ENCODE measurements around the gene NR1D1.
A peak's percentile ranks its signal among the peaks of the same experiment; 100 is the strongest.

Gene NR1D1

GRCh38 chr17:40071313-40072039 lies 28.9 kb downstream of the NR1D1 start:
- peak overlapping the region; percentile 28 to 52 for H3K4me3 ChIP-seq (ENCODE audit: low read depth in 1 of 2, low read length in 2 of 2)
- H3K4me1 ChIP-seq (ENCODE audit: insufficient read depth, low read length) = peaks cover 98% of the 10 kb centered on the region

GRCh38 chr17:40070709-40071312 lies 29.6 kb downstream of the NR1D1 start:
- Histone ChIP-seq H3K4me3 (ENCODE audit: low read depth in 1 of 2, low read length in 2 of 2) (peak overlapping the region; percentile 1 to 52), H3K36me3 (ENCODE audit: insufficient read depth, low read length) (peaks cover 9% of the 10 kb centered on the region), H3K27me3 (ENCODE audit: control insufficient read depth in 1 of 2, insufficient read depth in 2 of 2, low read length in 2 of 2) (no peaks in the 10 kb centered on the region), H3K27ac (ENCODE audit: low read depth, low read length) (peak overlapping the region; percentile 96), H3K9me3 (ENCODE audit: low read length) (no peaks in the 10 kb centered on the region), H3K4me1 (ENCODE audit: insufficient read depth, low read length) (peaks cover 96% of the 10 kb centered on the region), H3K9ac (ENCODE audit: low read length) (peak overlapping the region; percentile 28)

More at GRCh38 chr17:40071313-40072039, 28.9 kb downstream of the NR1D1 start:
- Histone ChIP-seq H3K9ac (ENCODE audit: low read length) (peak overlapping the region; percentile 28), H3K9me3 (ENCODE audit: low read length) (no peaks in the 10 kb centered on the region), H3K27ac (ENCODE audit: low read depth, low read length) (peak overlapping the region; percentile 96), H3K27me3 (ENCODE audit: control insufficient read depth in 1 of 2, insufficient read depth in 2 of 2, low read length in 2 of 2) (no peaks in the 10 kb centered on the region), H3K36me3 (ENCODE audit: insufficient read depth, low read length) (peaks cover 16% of the 10 kb centered on the region)

- H3K27ac ChIP-seq (ENCODE audit: low read depth, low read length) = peak overlapping the region; percentile 96
- peak overlapping the region; percentile 17 to 52 for H3K4me3 ChIP-seq (ENCODE audit: low read depth in 1 of 2, low read length in 2 of 2)
- H3K36me3 ChIP-seq (ENCODE audit: insufficient read depth, low read length) = peaks cover 8% of the 10 kb centered on the region
- H3K9ac ChIP-seq (ENCODE audit: low read length) = peak overlapping the region; percentile 28
- no peaks in the 10 kb centered on the region for H3K9me3 ChIP-seq (ENCODE audit: low read length)
- H3K4me1 ChIP-seq (ENCODE audit: insufficient read depth, low read length) = peaks cover 96% of the 10 kb centered on the region
- H3K27me3 ChIP-seq (ENCODE audit: control insufficient read depth in 1 of 2, insufficient read depth in 2 of 2, low read length in 2 of 2) = no peaks in the 10 kb centered on the region
These were observed 30.4 kb downstream of the NR1D1 start for GRCh38 chr17:40069751-40070708.

GRCh38 chr17:40068917-40069750 lies 31.3 kb downstream of the NR1D1 start:
- Histone ChIP-seq H3K9ac (ENCODE audit: low read length) (peak overlapping the region; percentile 77), H3K4me3 (ENCODE audit: low read depth in 1 of 2, low read length in 2 of 2) (peak overlapping the region; percentile 17 to 52)

GRCh38 chr17:40068584-40068916 lies 31.8 kb downstream of the NR1D1 start:
- Histone ChIP-seq H3K27ac (ENCODE audit: low read depth, low read length) (peak overlapping the region; percentile 81), H3K4me3 (ENCODE audit: low read depth in 1 of 2, low read length in 2 of 2) (peak overlapping the region in 1 of 2 donors; percentile 43), H3K9ac (ENCODE audit: low read length) (peak overlapping the region; percentile 77), H3K27me3 (ENCODE audit: control insufficient read depth in 1 of 2, insufficient read depth in 2 of 2, low read length in 2 of 2) (no peaks in the 10 kb centered on the region), H3K36me3 (ENCODE audit: insufficient read depth, low read length) (no peaks in the 10 kb centered on the region), H3K9me3 (ENCODE audit: low read length) (no peaks in the 10 kb centered on the region), H3K4me1 (ENCODE audit: insufficient read depth, low read length) (peaks cover 96% of the 10 kb centered on the region)

More at GRCh38 chr17:40068917-40069750, 31.3 kb downstream of the NR1D1 start:
- Histone ChIP-seq H3K27ac (ENCODE audit: low read depth, low read length) (peak overlapping the region; percentile 96), H3K36me3 (ENCODE audit: insufficient read depth, low read length) (no peaks in the 10 kb centered on the region), H3K27me3 (ENCODE audit: control insufficient read depth in 1 of 2, insufficient read depth in 2 of 2, low read length in 2 of 2) (no peaks in the 10 kb centered on the region), H3K9me3 (ENCODE audit: low read length) (no peaks in the 10 kb centered on the region), H3K4me1 (ENCODE audit: insufficient read depth, low read length) (peaks cover 96% of the 10 kb centered on the region)

- H3K9ac ChIP-seq (ENCODE audit: low read length) = peak overlapping the region; percentile 77
- no peaks in the 10 kb centered on the region for H3K27me3 ChIP-seq (ENCODE audit: control insufficient read depth in 1 of 2, insufficient read depth in 2 of 2, low read length in 2 of 2)
- peaks cover 92% of the 10 kb centered on the region for H3K4me1 ChIP-seq (ENCODE audit: insufficient read depth, low read length)
- peak overlapping the region; percentile 81 for H3K27ac ChIP-seq (ENCODE audit: low read depth, low read length)
- H3K36me3 ChIP-seq (ENCODE audit: insufficient read depth, low read length) = no peaks in the 10 kb centered on the region
- no peaks in the 10 kb centered on the region for H3K9me3 ChIP-seq (ENCODE audit: low read length)
- H3K4me3 ChIP-seq (ENCODE audit: low read depth in 1 of 2, low read length in 2 of 2) = peak overlapping the region in 1 of 2 donors; percentile 43
These were observed 32.2 kb downstream of the NR1D1 start for GRCh38 chr17:40068129-40068581.

- H3K9ac ChIP-seq (ENCODE audit: low read length) = peak overlapping the region; percentile 77
- H3K4me1 ChIP-seq (ENCODE audit: insufficient read depth, low read length) = peaks cover 87% of the 10 kb centered on the region
These were observed 32.7 kb downstream of the NR1D1 start for GRCh38 chr17:40067710-40068109.

GRCh38 chr17:40065769-40066510 lies 34.4 kb downstream of the NR1D1 start:
- H3K4me3 ChIP-seq (ENCODE audit: low read depth in 1 of 2, low read length in 2 of 2) = peak overlapping the region in 1 of 2 donors; percentile 99
- no peaks in the 10 kb centered on the region for H3K27me3 ChIP-seq (ENCODE audit: control insufficient read depth in 1 of 2, insufficient read depth in 2 of 2, low read length in 2 of 2)
- H3K36me3 ChIP-seq (ENCODE audit: insufficient read depth, low read length) = no peaks in the 10 kb centered on the region
- H3K27ac ChIP-seq (ENCODE audit: low read depth, low read length) = peak overlapping the region; percentile 99
- H3K9me3 ChIP-seq (ENCODE audit: low read length) = no peaks in the 10 kb centered on the region
- peak overlapping the region; percentile 80 for H3K9ac ChIP-seq (ENCODE audit: low read length)
- H3K4me1 ChIP-seq (ENCODE audit: insufficient read depth, low read length) = peaks cover 77% of the 10 kb centered on the region

More at GRCh38 chr17:40067710-40068109, 32.7 kb downstream of the NR1D1 start:
- Histone ChIP-seq H3K9me3 (ENCODE audit: low read length) (no peaks in the 10 kb centered on the region), H3K27ac (ENCODE audit: low read depth, low read length) (peak overlapping the region; percentile 81), H3K4me3 (ENCODE audit: low read depth in 1 of 2, low read length in 2 of 2) (no peak overlapping the region), H3K36me3 (ENCODE audit: insufficient read depth, low read length) (no peaks in the 10 kb centered on the region), H3K27me3 (ENCODE audit: control insufficient read depth in 1 of 2, insufficient read depth in 2 of 2, low read length in 2 of 2) (no peaks in the 10 kb centered on the region)

GRCh38 chr17:40064971-40065768 lies 35.2 kb downstream of the NR1D1 start:
- H3K36me3 ChIP-seq (ENCODE audit: insufficient read depth, low read length) = no peaks in the 10 kb centered on the region
- no peaks in the 10 kb centered on the region for H3K9me3 ChIP-seq (ENCODE audit: low read length)
- H3K4me3 ChIP-seq (ENCODE audit: low read depth in 1 of 2, low read length in 2 of 2) = peak overlapping the region; percentile 44 to 99
- peaks cover 70% of the 10 kb centered on the region for H3K4me1 ChIP-seq (ENCODE audit: insufficient read depth, low read length)
- no peaks in the 10 kb centered on the region for H3K27me3 ChIP-seq (ENCODE audit: control insufficient read depth in 1 of 2, insufficient read depth in 2 of 2, low read length in 2 of 2)
- H3K27ac ChIP-seq (ENCODE audit: low read depth, low read length) = peak overlapping the region; percentile 99
- H3K9ac ChIP-seq (ENCODE audit: low read length) = peak overlapping the region; percentile 80

Measured in muscle layer of colon (tissue), 2 donors.